HEK293T (cell line): ENCODE measurements around the gene TSPAN18.

Experiments
- CTCF ChIA-PET: fragments of 350-600 bp; formaldehyde crosslinking; extraction: SDS; loops from one replicate; lab custom pipeline; 2021; ENCODE audit warnings: antibody characterized with exemption, inconsistent platforms; lab: Yijun Ruan, JAX
- POLR2A ChIA-PET: fragments of 350-600 bp; formaldehyde crosslinking; extraction: SDS; loops from one replicate; lab custom pipeline; 2020; ENCODE audit warnings: antibody characterized with exemption, inconsistent platforms; lab: Yijun Ruan, JAX
- DNase-seq: peaks from one replicate; pipeline ENCODE4 v3.0.0; 2012; ENCODE audit warnings: mixed read lengths; ENCODE audit errors: extremely low spot score
- ARNT ChIP-seq: fragments of 450-650 bp; IDR thresholded peaks from 2 replicates; pipeline ENCODE4 v1.6.1; 2017; ENCODE audit warnings: mild to moderate bottlenecking
- BHLHE40 ChIP-seq: fragments of 450-650 bp; IDR thresholded peaks from 2 replicates; pipeline ENCODE4 v1.6.1; 2016; ENCODE audit warnings: mild to moderate bottlenecking, moderate library complexity, borderline replicate concordance
- CTBP1 ChIP-seq: fragments of 450-650 bp; IDR thresholded peaks from 2 replicates; pipeline ENCODE4 v1.6.1; 2016; ENCODE audit warnings: borderline replicate concordance
- ELF4 ChIP-seq: fragments of 450-650 bp; IDR thresholded peaks from 2 replicates; pipeline ENCODE4 v1.6.1; 2017; ENCODE audit warnings: antibody characterized with exemption
- FOXA1 ChIP-seq: fragments of 450-650 bp; IDR thresholded peaks from 2 replicates; pipeline ENCODE4 v1.6.1; 2016; ENCODE audit warnings: mild to moderate bottlenecking
- FOXK2 ChIP-seq: fragments of 450-650 bp; IDR thresholded peaks from 2 replicates; pipeline ENCODE4 v1.6.1; 2016; ENCODE audit warnings: mild to moderate bottlenecking
- FOXM1 ChIP-seq: fragments of 450-650 bp; IDR thresholded peaks from 2 replicates; pipeline ENCODE4 v1.6.1; 2017; ENCODE audit warnings: mild to moderate bottlenecking, borderline replicate concordance
- HDGF ChIP-seq: fragments of 450-650 bp; IDR thresholded peaks from 2 replicates; pipeline ENCODE4 v1.6.1; 2017; ENCODE audit warnings: antibody characterized with exemption, borderline replicate concordance
- L3MBTL2 ChIP-seq: fragments of 450-650 bp; conservative IDR thresholded peaks from 2 replicates; pipeline ENCODE4 v1.6.1; 2016; ENCODE audit warnings: mild to moderate bottlenecking
- LEF1 ChIP-seq: fragments of 450-650 bp; IDR thresholded peaks from 2 replicates; pipeline ENCODE4 v1.6.1; 2017; ENCODE audit warnings: mild to moderate bottlenecking, borderline replicate concordance
- NFRKB ChIP-seq: fragments of 450-650 bp; IDR thresholded peaks from 2 replicates; pipeline ENCODE4 v1.6.1; 2016; ENCODE audit warnings: mild to moderate bottlenecking, moderate library complexity
- SP1 ChIP-seq: fragments of 450-650 bp; IDR thresholded peaks from 2 replicates; pipeline ENCODE4 v1.6.1; 2017
- SUZ12 ChIP-seq: fragments of 450-650 bp; IDR thresholded peaks from 2 replicates; pipeline ENCODE4 v1.6.1; 2016; ENCODE audit warnings: mild to moderate bottlenecking
- TARDBP ChIP-seq: fragments of 450-650 bp; IDR thresholded peaks from 2 replicates; pipeline ENCODE4 v1.6.1; 2016
- ZNF384 ChIP-seq: fragments of 450-650 bp; IDR thresholded peaks from 2 replicates; pipeline ENCODE4 v1.6.1; 2016
- TF ChIP-seq, protein P1 (sequence below): fragments of 450-650 bp; IDR thresholded peaks from 2 replicates; pipeline ENCODE4 v1.6.1; 2016

The TSPAN18 gene

DNA sequence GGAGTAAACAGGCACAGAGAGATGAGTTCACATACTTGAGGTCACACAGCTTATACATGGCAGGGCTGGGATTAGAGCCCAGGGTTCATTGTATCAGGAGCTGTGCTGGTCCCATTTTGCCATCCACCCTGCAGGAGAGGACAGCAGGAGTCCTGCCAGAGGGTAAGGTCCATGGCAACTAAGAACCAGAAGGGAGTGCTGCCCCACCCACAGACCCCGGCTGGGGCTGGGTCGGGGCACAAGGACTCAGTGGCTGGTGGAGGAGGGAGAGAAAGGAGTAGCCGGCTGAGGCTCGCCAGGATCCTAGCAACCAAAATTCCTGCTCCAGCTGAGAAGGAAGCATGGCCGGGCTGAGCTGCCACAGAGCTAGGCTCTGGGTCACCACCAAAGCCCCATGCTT lies 249.8 kb downstream of the TSPAN18 start:
- ChIA-PET CTCF (interaction anchor here (1.6 kb wide), 1 partner anchor 16 kb away, joined by 3 read pairs; no protein-coding TSS in a partner anchor), POLR2A (no interaction called here)
- no peak for DNase-seq
- TF ChIP-seq LEF1 (no peak), FOXM1 (no peak), TARDBP (no peak), HDGF (no peak)

DNA sequence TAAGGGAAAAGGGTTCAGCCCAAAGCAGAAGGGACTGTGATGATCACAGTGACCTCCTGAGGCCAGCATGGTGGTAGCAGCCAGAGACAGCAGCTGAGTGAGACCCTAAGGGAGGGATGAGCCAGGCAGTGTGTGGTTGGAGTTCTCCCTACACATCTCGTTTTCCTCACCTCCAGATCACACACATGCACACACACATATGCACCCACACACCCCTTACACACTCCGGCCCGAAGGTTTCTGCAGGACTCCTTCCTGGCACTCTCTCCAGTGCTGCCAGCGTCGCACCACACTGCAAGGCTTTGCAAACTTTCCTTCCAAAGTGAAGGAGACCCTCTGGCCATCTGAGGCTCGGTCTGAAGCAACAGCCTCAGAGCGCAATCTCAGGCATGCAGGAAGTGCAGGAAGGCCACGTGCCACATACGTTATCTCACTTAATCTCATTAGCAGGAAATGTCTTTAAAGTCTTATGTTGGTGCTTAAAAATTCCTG lies 250.8 kb downstream of the TSPAN18 start:
- peak; percentile 34 for DNase-seq
- CTCF ChIA-PET: interaction anchor here (1.6 kb wide), 1 partner anchor 17 kb away, joined by 3 read pairs; no protein-coding TSS in a partner anchor

DNA sequence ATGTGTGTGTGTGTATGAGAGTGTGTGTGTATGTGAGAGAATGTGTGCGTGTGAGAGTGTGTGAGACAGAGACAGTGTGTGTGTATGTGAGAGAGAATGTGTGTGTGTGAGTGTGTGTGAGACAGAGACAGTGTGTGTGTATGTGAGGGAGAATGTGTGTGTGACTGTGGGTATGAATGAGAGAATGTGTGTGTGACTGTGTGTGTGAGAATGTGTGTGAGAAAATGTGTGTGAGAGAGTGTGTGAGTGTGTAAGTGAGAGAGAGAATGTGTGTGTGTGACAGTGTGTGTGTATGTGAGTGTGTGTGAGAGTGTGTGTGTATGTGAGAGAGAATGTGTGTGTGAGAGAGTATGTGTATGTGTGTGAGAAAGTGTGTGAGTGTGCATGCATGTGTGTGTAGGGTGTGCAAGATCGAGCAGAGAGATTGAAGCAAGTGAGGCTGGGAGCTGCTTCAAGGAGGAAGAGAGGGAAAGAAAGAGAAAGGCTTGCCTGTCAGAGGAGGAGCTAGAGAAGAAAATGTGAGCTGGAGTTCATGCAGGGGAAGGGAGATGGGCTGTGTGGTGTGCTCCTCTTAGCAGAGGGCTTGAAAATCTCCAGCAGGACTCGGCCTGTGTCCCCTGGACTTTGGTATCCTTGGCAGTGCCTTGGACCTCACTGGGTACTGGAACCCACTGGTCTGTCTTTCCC lies 251.7 kb downstream of the TSPAN18 start:
- TF ChIP-seq SUZ12: no peak
- no peak for TF ChIP-seq ZNF384
- no peak for TF ChIP-seq LEF1
- no peak for TF ChIP-seq FOXA1
- no peak for TF ChIP-seq FOXM1
- TF ChIP-seq BHLHE40: no peak
- TF ChIP-seq SP1: no peak
- no peak for TF ChIP-seq TARDBP
- no peak for TF ChIP-seq L3MBTL2
- no peak for TF ChIP-seq CTBP1
- TF ChIP-seq, protein P1, sequence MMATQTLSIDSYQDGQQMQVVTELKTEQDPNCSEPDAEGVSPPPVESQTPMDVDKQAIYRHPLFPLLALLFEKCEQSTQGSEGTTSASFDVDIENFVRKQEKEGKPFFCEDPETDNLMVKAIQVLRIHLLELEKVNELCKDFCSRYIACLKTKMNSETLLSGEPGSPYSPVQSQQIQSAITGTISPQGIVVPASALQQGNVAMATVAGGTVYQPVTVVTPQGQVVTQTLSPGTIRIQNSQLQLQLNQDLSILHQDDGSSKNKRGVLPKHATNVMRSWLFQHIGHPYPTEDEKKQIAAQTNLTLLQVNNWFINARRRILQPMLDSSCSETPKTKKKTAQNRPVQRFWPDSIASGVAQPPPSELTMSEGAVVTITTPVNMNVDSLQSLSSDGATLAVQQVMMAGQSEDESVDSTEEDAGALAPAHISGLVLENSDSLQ: no peak
- TF ChIP-seq FOXK2: no peak
- no peak for TF ChIP-seq ARNT
- no peak for TF ChIP-seq ELF4
- no peak for TF ChIP-seq HDGF
- ChIA-PET CTCF (no interaction called here), POLR2A (no interaction called here)
- no peak for DNase-seq

More for the DNA sequence above, 250.8 kb downstream of the TSPAN18 start:
- POLR2A ChIA-PET: no interaction called here
- TF ChIP-seq CTBP1 (no peak), ZNF384 (no peak), SUZ12 (no peak), ARNT (no peak), TARDBP (no peak), FOXA1 (no peak), LEF1 (no peak), FOXK2 (no peak), SP1 (no peak), L3MBTL2 (no peak), FOXM1 (no peak), ELF4 (no peak), HDGF (no peak), NFRKB (no peak), BHLHE40 (no peak)
- TF ChIP-seq, protein P1: no peak

DNA sequence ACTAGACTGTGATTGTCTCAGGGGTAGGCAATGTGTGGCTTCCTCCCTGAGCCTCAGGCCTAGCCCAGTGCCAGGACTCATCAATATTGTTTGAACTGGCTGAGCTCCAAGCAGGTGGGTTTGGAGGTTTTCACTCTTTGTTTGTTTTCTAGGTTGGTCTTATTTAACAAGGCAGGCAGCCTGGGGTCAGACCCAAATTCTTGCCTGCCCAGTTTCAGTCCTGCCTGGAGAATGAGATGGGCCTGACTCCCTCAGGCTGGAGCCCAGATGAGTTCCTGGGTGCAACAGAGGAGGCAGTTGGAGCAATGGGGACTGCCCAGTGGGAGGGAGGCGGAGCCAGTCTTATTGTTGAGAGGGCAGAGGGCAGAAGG lies 252.2 kb downstream of the TSPAN18 start:
- no peak for TF ChIP-seq HDGF
- TF ChIP-seq, protein P1: no peak
- no peak for TF ChIP-seq FOXA1
- TF ChIP-seq LEF1: no peak
- no peak for TF ChIP-seq FOXM1
- TF ChIP-seq ELF4: no peak
- no peak for TF ChIP-seq BHLHE40
- no peak for TF ChIP-seq SP1
- no peak for TF ChIP-seq SUZ12
- TF ChIP-seq FOXK2: no peak
- TF ChIP-seq NFRKB: no peak
- no peak for TF ChIP-seq ARNT
- TF ChIP-seq TARDBP: no peak
- no peak for TF ChIP-seq ZNF384
- TF ChIP-seq CTBP1: no peak
- no peak for TF ChIP-seq L3MBTL2
- no peak for DNase-seq
- POLR2A ChIA-PET: no interaction called here
- CTCF ChIA-PET: no interaction called here

DNA sequence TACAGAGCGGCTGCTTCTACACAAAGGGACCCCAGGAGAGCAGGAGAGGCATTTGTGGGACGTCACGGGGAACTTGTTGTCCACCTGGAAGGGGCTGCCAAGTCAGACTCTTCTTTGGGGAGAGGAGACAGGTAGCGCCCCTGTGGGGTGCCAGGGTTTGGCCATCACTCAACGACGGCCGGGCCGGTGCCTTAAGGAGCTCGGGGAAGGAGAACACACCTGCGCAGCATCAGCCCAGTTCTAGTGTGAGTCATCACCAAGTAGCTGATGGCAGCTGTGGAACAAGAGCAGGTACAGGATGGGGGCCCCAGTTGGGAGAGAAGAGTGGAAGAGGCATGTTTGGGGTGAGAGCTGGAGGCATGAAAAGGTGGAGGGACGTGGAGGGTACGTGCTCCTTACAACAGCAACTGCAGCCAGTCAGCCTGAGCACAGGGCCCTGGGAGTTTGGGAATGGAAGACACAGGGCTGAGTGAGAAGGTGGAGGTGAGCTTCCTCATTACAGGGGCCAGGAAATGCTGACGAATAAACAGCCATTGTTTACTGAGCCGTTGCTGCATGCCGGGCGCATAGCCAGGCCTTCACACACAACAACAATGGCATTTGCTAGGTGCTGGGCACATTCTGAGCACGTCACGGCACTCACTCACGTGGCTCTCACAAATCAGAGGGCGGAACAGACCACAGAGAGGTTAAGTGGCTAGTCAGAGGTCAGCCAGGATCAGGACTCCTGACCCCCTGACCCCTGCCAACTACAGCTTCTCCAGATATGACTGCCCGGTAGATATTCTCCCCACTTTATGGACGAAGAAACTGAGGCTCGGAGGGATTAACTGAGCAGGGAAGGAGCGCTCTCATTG lies 253.0 kb downstream of the TSPAN18 start:
- ChIA-PET CTCF (no interaction called here), POLR2A (no interaction called here)
- no peak for DNase-seq

More for the DNA sequence above, 253.0 kb downstream of the TSPAN18 start:
- TF ChIP-seq BHLHE40: no peak
- TF ChIP-seq ARNT: no peak
- no peak for TF ChIP-seq CTBP1
- no peak for TF ChIP-seq HDGF
- TF ChIP-seq L3MBTL2: no peak
- TF ChIP-seq ELF4: no peak
- no peak for TF ChIP-seq FOXK2
- no peak for TF ChIP-seq SP1
- no peak for TF ChIP-seq NFRKB
